Stimulated activated CD4-positive, alpha-beta T cell treated with anti-CD3 and anti-CD28 coated beads, TNF-alpha, amount 100 ng/mL, for 1 hour (primary cell): Measurements from ENCODE around the gene TYW1.
A peak's percentile ranks its signal among the peaks of the same experiment; 100 is the strongest.
"Not testable (repeated sequence)": the region's sequence is repeated elsewhere in the genome, so short reads cannot be mapped to it uniquely, and the experiment has no call there.

Experiments used
- DNase-seq, 3 donors: peaks; one replicate each; pipeline ENCODE4 v3.0.0-alpha.2; 2020; ENCODE audit warnings: low read depth in 3 of 3, low spot score in 1 of 3

Gene TYW1

GRCh38 chr7:66996444-66997191 is at the start of gene TYW1:
TSS of gene TYW1 (plus strand) at chr7:66996833. CDS start at chr7:66996979, 146 bp downstream.
- DNase-seq = peak; percentile 95 to 97 (median 96)

- no peak for DNase-seq
Observed at GRCh38 chr7:66948480-66949109, 48.0 kb upstream of the TYW1 start.

- DNase-seq = no peak
Observed at GRCh38 chr7:66950311-66950710, 46.3 kb upstream of the TYW1 start.

- no peak for DNase-seq
Observed at GRCh38 chr7:66950763-66951162, 45.9 kb upstream of the TYW1 start.

GRCh38 chr7:66952343-66953043 is 44.1 kb upstream of the TYW1 start:
- no peak for DNase-seq

GRCh38 chr7:66953044-66953427 is 43.6 kb upstream of the TYW1 start:
- DNase-seq = no peak

- DNase-seq = no peak
Observed at GRCh38 chr7:66957595-66958290, 38.9 kb upstream of the TYW1 start.

GRCh38 chr7:66958538-66959350 is 37.9 kb upstream of the TYW1 start:
- no peak for DNase-seq

- no peak for DNase-seq
Observed at GRCh38 chr7:66960192-66960591, 36.4 kb upstream of the TYW1 start.

GRCh38 chr7:66961096-66961495 is 35.5 kb upstream of the TYW1 start:
- DNase-seq = no peak

- DNase-seq = no peak
Observed at GRCh38 chr7:66964411-66964810, 32.2 kb upstream of the TYW1 start.

- no peak for DNase-seq
Observed at GRCh38 chr7:66967029-66967428, 29.6 kb upstream of the TYW1 start.

GRCh38 chr7:66969001-66969400 is 27.6 kb upstream of the TYW1 start:
- not testable (repeated sequence) for DNase-seq

GRCh38 chr7:66970310-66970709 is 26.3 kb upstream of the TYW1 start:
- no peak for DNase-seq

- DNase-seq = no peak
Observed at GRCh38 chr7:66974986-66975590, 21.5 kb upstream of the TYW1 start.

- not testable (repeated sequence) for DNase-seq
Observed at GRCh38 chr7:66978312-66978711, 18.3 kb upstream of the TYW1 start.

GRCh38 chr7:66979013-66979412 is 17.6 kb upstream of the TYW1 start:
- not testable (repeated sequence) for DNase-seq

GRCh38 chr7:66980336-66980735 is 16.3 kb upstream of the TYW1 start:
- DNase-seq = not testable (repeated sequence)

GRCh38 chr7:66989552-66989951 is 7.1 kb upstream of the TYW1 start:
- DNase-seq = not testable (repeated sequence)

GRCh38 chr7:66994051-66994450 is 2.6 kb upstream of the TYW1 start:
- DNase-seq = not testable (repeated sequence)
